AG10803 (cell line): ENCODE data around the gene RSPO1.

Experiments used
- DNase-seq: peaks from one replicate; pipeline ENCODE4 v3.0.0; 2010; ENCODE audit warnings: low read depth
- H3K4me3 ChIP-seq: 2 replicates; pipeline ENCODE4 v1.5.1; 2011; ENCODE audit warnings: mild to moderate bottlenecking, low read length, control low read depth
- CTCF ChIP-seq: conservative IDR thresholded peaks from 2 replicates; pipeline ENCODE4 v1.5.1; 2011; ENCODE audit warnings: mild to moderate bottlenecking, low read length, control low read depth, inconsistent platforms

The RSPO1 gene

GRCh38 chr1:37673920-37674319, 39.2 kb upstream of the RSPO1 start:
- TF ChIP-seq CTCF, result no peak
- H3K4me3 ChIP-seq, result no peak overlapping the region
- DNase-seq, result peak; percentile 20

GRCh38 chr1:37672136-37672870, 37.6 kb upstream of the RSPO1 start:
- no peak for TF ChIP-seq CTCF
- no peak for DNase-seq
- H3K4me3 ChIP-seq, result no peak overlapping the region

- DNase-seq, result no peak
- H3K4me3 ChIP-seq, result no peak overlapping the region
- TF ChIP-seq CTCF, result no peak
These were observed 36.6 kb upstream of the RSPO1 start for GRCh38 chr1:37671261-37671660.

GRCh38 chr1:37670133-37670532, 35.4 kb upstream of the RSPO1 start:
- H3K4me3 ChIP-seq, result no peak overlapping the region
- no peak for DNase-seq
- TF ChIP-seq CTCF, result no peak

- TF ChIP-seq CTCF, result peak; percentile 34
These were observed 32.5 kb upstream of the RSPO1 start for GRCh38 chr1:37667023-37667671.

GRCh38 chr1:37666241-37666867, 31.7 kb upstream of the RSPO1 start:
- H3K4me3 ChIP-seq, result no peak overlapping the region
- no peak for TF ChIP-seq CTCF
- DNase-seq, result no peak

More at GRCh38 chr1:37667023-37667671, 32.5 kb upstream of the RSPO1 start:
- peak; percentile 87 for DNase-seq
- H3K4me3 ChIP-seq, result no peak overlapping the region
